ENCODE data around the gene ADAMTS17.

Gene ADAMTS17

DNA sequence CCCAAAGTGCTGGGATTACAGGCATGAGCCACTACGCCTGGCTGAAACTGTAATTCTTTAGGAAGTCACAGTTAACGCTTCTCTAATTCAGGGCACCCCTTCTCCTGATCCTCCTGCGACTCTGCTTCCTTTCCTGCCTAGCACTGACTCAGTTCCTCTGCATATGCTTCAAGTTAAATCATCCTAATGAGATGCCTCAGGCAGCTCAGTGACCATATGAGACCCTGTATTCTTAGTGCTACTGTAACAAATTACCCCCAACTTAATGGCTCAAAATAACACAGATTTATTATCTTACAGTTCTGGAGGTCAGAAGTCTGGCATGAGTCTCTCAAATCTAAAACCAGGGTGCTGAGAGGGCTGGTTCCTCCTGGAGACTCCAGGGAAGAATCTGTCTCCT lies 336.8 kb downstream of the ADAMTS17 start:
- no peak overlapping the region for H3K4me2 ChIP-seq (ENCODE audit: low read length)
- H3K27me3 ChIP-seq (ENCODE audit: control insufficient read depth, insufficient read depth, low read length): no peaks in the 10 kb centered on the region
- no peak overlapping the region for H3K4me3 ChIP-seq (ENCODE audit: low read length)
- H3K9ac ChIP-seq (ENCODE audit: low read depth, low read length): no peak overlapping the region
- H3K4me1 ChIP-seq (ENCODE audit: control insufficient read depth, insufficient read depth, low read length): no peaks in the 10 kb centered on the region
- no peaks in the 10 kb centered on the region for H3K36me3 ChIP-seq (ENCODE audit: insufficient read depth, low read length)
- no peaks in the 10 kb centered on the region for H3K9me3 ChIP-seq (replicated peaks; ENCODE audit: low read length)

- Histone ChIP-seq H3K9ac (ENCODE audit: low read depth, low read length) (no peak overlapping the region), H3K4me1 (ENCODE audit: control insufficient read depth, insufficient read depth, low read length) (no peaks in the 10 kb centered on the region), H3K36me3 (ENCODE audit: insufficient read depth, low read length) (no peaks in the 10 kb centered on the region), H3K4me2 (ENCODE audit: low read length) (no peak overlapping the region), H3K9me3 (replicated peaks; ENCODE audit: low read length) (no peaks in the 10 kb centered on the region), H3K27me3 (ENCODE audit: control insufficient read depth, insufficient read depth, low read length) (no peaks in the 10 kb centered on the region), H3K4me3 (ENCODE audit: low read length) (no peak overlapping the region)
Measured at GRCh38 chr15:100002787-100003536, 338.8 kb downstream of the ADAMTS17 start.

- Histone ChIP-seq H3K36me3 (ENCODE audit: insufficient read depth, low read length) (no peaks in the 10 kb centered on the region), H3K4me1 (ENCODE audit: control insufficient read depth, insufficient read depth, low read length) (no peaks in the 10 kb centered on the region), H3K27me3 (ENCODE audit: control insufficient read depth, insufficient read depth, low read length) (no peaks in the 10 kb centered on the region), H3K9me3 (replicated peaks; ENCODE audit: low read length) (no peaks in the 10 kb centered on the region), H3K9ac (ENCODE audit: low read depth, low read length) (no peak overlapping the region), H3K4me2 (ENCODE audit: low read length) (no peak overlapping the region), H3K4me3 (ENCODE audit: low read length) (no peak overlapping the region)
Measured at GRCh38 chr15:100002086-100002620, 339.6 kb downstream of the ADAMTS17 start.

GRCh38 chr15:100001405-100001804 lies 340.4 kb downstream of the ADAMTS17 start:
- no peak overlapping the region for H3K4me2 ChIP-seq (ENCODE audit: low read length)
- H3K9ac ChIP-seq (ENCODE audit: low read depth, low read length): no peak overlapping the region
- no peaks in the 10 kb centered on the region for H3K36me3 ChIP-seq (ENCODE audit: insufficient read depth, low read length)
- no peaks in the 10 kb centered on the region for H3K4me1 ChIP-seq (ENCODE audit: control insufficient read depth, insufficient read depth, low read length)
- no peaks in the 10 kb centered on the region for H3K27me3 ChIP-seq (ENCODE audit: control insufficient read depth, insufficient read depth, low read length)
- no peaks in the 10 kb centered on the region for H3K9me3 ChIP-seq (replicated peaks; ENCODE audit: low read length)
- H3K4me3 ChIP-seq (ENCODE audit: low read length): no peak overlapping the region

- H3K36me3 ChIP-seq (ENCODE audit: insufficient read depth, low read length): no peaks in the 10 kb centered on the region
- no peaks in the 10 kb centered on the region for H3K4me1 ChIP-seq (ENCODE audit: control insufficient read depth, insufficient read depth, low read length)
- no peak overlapping the region for H3K4me3 ChIP-seq (ENCODE audit: low read length)
- H3K27me3 ChIP-seq (ENCODE audit: control insufficient read depth, insufficient read depth, low read length): no peaks in the 10 kb centered on the region
- H3K9ac ChIP-seq (ENCODE audit: low read depth, low read length): no peak overlapping the region
- H3K9me3 ChIP-seq (replicated peaks; ENCODE audit: low read length): no peaks in the 10 kb centered on the region
- no peak overlapping the region for H3K4me2 ChIP-seq (ENCODE audit: low read length)
Measured at GRCh38 chr15:99999282-100000070, 342.3 kb downstream of the ADAMTS17 start.

- no peaks in the 10 kb centered on the region for H3K9me3 ChIP-seq (replicated peaks; ENCODE audit: low read length)
- H3K36me3 ChIP-seq (ENCODE audit: insufficient read depth, low read length): no peaks in the 10 kb centered on the region
- no peak overlapping the region for H3K4me3 ChIP-seq (ENCODE audit: low read length)
- H3K4me1 ChIP-seq (ENCODE audit: control insufficient read depth, insufficient read depth, low read length): no peaks in the 10 kb centered on the region
- H3K27me3 ChIP-seq (ENCODE audit: control insufficient read depth, insufficient read depth, low read length): no peaks in the 10 kb centered on the region
- H3K9ac ChIP-seq (ENCODE audit: low read depth, low read length): no peak overlapping the region
- no peak overlapping the region for H3K4me2 ChIP-seq (ENCODE audit: low read length)
Measured at GRCh38 chr15:99998661-99999101, 343.1 kb downstream of the ADAMTS17 start.

- Histone ChIP-seq H3K9ac (ENCODE audit: low read depth, low read length) (no peak overlapping the region), H3K4me1 (ENCODE audit: control insufficient read depth, insufficient read depth, low read length) (no peaks in the 10 kb centered on the region), H3K4me3 (ENCODE audit: low read length) (no peak overlapping the region), H3K36me3 (ENCODE audit: insufficient read depth, low read length) (no peaks in the 10 kb centered on the region), H3K27me3 (ENCODE audit: control insufficient read depth, insufficient read depth, low read length) (no peaks in the 10 kb centered on the region), H3K9me3 (replicated peaks; ENCODE audit: low read length) (no peaks in the 10 kb centered on the region), H3K4me2 (ENCODE audit: low read length) (no peak overlapping the region)
Measured at GRCh38 chr15:99997112-99997651, 344.6 kb downstream of the ADAMTS17 start.

DNA sequence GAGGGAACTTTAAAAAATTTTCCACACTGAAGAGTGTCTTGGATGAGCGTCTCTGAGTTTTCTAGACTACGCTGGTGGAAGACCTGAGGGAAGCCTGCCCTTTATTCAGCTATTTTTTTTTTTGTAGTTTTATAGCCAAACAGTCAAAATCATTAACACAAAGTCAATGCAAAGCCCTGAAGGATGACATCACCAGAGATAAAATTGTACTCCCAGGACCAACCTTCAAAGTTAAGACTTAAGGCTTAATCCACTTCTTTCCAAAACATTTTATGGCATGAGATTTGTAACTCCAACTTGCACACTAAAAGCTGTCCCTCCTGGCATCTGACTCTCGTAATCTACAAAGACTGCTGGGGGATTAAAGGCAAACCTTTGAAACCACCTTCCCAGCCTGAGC lies 345.1 kb downstream of the ADAMTS17 start:
- Histone ChIP-seq H3K36me3 (ENCODE audit: insufficient read depth, low read length) (no peaks in the 10 kb centered on the region), H3K9ac (ENCODE audit: low read depth, low read length) (no peak overlapping the region), H3K4me3 (ENCODE audit: low read length) (no peak overlapping the region), H3K9me3 (replicated peaks; ENCODE audit: low read length) (no peaks in the 10 kb centered on the region), H3K4me1 (ENCODE audit: control insufficient read depth, insufficient read depth, low read length) (no peaks in the 10 kb centered on the region), H3K27me3 (ENCODE audit: control insufficient read depth, insufficient read depth, low read length) (no peaks in the 10 kb centered on the region), H3K4me2 (ENCODE audit: low read length) (no peak overlapping the region)

GRCh38 chr15:99995543-99995942 lies 346.2 kb downstream of the ADAMTS17 start:
- Histone ChIP-seq H3K4me3 (ENCODE audit: low read length) (no peak overlapping the region), H3K27me3 (ENCODE audit: control insufficient read depth, insufficient read depth, low read length) (no peaks in the 10 kb centered on the region), H3K9me3 (replicated peaks; ENCODE audit: low read length) (no peaks in the 10 kb centered on the region), H3K36me3 (ENCODE audit: insufficient read depth, low read length) (no peaks in the 10 kb centered on the region), H3K4me1 (ENCODE audit: control insufficient read depth, insufficient read depth, low read length) (no peaks in the 10 kb centered on the region), H3K9ac (ENCODE audit: low read depth, low read length) (no peak overlapping the region), H3K4me2 (ENCODE audit: low read length) (no peak overlapping the region)

- no peak overlapping the region for H3K4me2 ChIP-seq (ENCODE audit: low read length)
- no peak overlapping the region for H3K4me3 ChIP-seq (ENCODE audit: low read length)
- H3K4me1 ChIP-seq (ENCODE audit: control insufficient read depth, insufficient read depth, low read length): no peaks in the 10 kb centered on the region
- H3K36me3 ChIP-seq (ENCODE audit: insufficient read depth, low read length): no peaks in the 10 kb centered on the region
- no peak overlapping the region for H3K9ac ChIP-seq (ENCODE audit: low read depth, low read length)
- no peaks in the 10 kb centered on the region for H3K27me3 ChIP-seq (ENCODE audit: control insufficient read depth, insufficient read depth, low read length)
- H3K9me3 ChIP-seq (replicated peaks; ENCODE audit: low read length): no peaks in the 10 kb centered on the region
Measured at GRCh38 chr15:99994849-99995248, 346.9 kb downstream of the ADAMTS17 start.

DNA sequence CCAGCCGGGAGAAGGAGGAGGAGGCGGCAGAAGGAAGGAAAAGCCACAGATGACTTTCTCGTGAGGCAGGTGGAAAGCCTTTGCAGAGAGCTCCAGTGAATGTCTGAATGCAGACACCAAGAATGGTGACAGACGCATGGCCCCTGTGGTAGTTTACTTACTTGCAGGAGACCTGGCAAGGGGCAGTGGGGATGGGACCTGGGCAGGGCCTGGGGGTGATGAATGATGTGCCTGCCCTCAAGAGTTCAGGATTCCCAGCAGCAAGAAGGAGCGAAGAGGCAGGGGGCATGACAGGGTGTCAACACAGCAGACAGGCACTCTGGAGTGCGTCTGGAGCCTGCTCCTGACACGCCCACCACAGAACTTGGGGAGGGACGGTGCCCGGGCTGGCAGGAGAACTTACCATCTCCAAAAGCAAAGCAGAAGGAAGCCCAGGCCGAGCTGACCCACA lies 348.1 kb downstream of the ADAMTS17 start:
- Histone ChIP-seq H3K36me3 (ENCODE audit: insufficient read depth, low read length) (no peaks in the 10 kb centered on the region), H3K4me3 (ENCODE audit: low read length) (no peak overlapping the region)

More for the DNA sequence above, 348.1 kb downstream of the ADAMTS17 start:
- Histone ChIP-seq H3K9me3 (replicated peaks; ENCODE audit: low read length) (no peaks in the 10 kb centered on the region), H3K27me3 (ENCODE audit: control insufficient read depth, insufficient read depth, low read length) (no peaks in the 10 kb centered on the region), H3K4me2 (ENCODE audit: low read length) (no peak overlapping the region), H3K9ac (ENCODE audit: low read depth, low read length) (no peak overlapping the region), H3K4me1 (ENCODE audit: control insufficient read depth, insufficient read depth, low read length) (no peaks in the 10 kb centered on the region)

All from skeletal muscle satellite cell (primary cell).